ENCODE measurements around the gene ZDHHC12.
"Not testable (repeated sequence)": the region's sequence is repeated elsewhere in the genome, so short reads cannot be mapped to it uniquely, and the experiment has no call there.

The ZDHHC12 gene

GRCh38 chr9:128706045-128706444 is 17.9 kb downstream of the ZDHHC12 start:
- Mint-ChIP-seq H3K4me1 (peaks cover 22% of the 10 kb centered on the region), H3K4me3 (no peak overlapping the region), H3K9me3 (no peaks in the 10 kb centered on the region), H3K36me3 (no peaks in the 10 kb centered on the region), H3K27me3 (no peaks in the 10 kb centered on the region), H3K27ac (no peak overlapping the region)
- no peak for ATAC-seq

- Mint-ChIP-seq H3K27ac (no peak overlapping the region), H3K27me3 (no peaks in the 10 kb centered on the region), H3K36me3 (no peaks in the 10 kb centered on the region), H3K9me3 (no peaks in the 10 kb centered on the region), H3K4me3 (no peak overlapping the region), H3K4me1 (peaks cover 22% of the 10 kb centered on the region)
- no peak for ATAC-seq
Measured at GRCh38 chr9:128705051-128705965, 18.6 kb downstream of the ZDHHC12 start.

- H3K36me3 Mint-ChIP-seq: no peaks in the 10 kb centered on the region
- no peak overlapping the region for H3K27ac Mint-ChIP-seq
- H3K27me3 Mint-ChIP-seq: no peaks in the 10 kb centered on the region
- H3K4me3 Mint-ChIP-seq: no peak overlapping the region
- peaks cover 22% of the 10 kb centered on the region for H3K4me1 Mint-ChIP-seq
- ATAC-seq: no peak
- H3K9me3 Mint-ChIP-seq: no peaks in the 10 kb centered on the region
Measured at GRCh38 chr9:128704356-128704670, 19.6 kb downstream of the ZDHHC12 start.

DNA sequence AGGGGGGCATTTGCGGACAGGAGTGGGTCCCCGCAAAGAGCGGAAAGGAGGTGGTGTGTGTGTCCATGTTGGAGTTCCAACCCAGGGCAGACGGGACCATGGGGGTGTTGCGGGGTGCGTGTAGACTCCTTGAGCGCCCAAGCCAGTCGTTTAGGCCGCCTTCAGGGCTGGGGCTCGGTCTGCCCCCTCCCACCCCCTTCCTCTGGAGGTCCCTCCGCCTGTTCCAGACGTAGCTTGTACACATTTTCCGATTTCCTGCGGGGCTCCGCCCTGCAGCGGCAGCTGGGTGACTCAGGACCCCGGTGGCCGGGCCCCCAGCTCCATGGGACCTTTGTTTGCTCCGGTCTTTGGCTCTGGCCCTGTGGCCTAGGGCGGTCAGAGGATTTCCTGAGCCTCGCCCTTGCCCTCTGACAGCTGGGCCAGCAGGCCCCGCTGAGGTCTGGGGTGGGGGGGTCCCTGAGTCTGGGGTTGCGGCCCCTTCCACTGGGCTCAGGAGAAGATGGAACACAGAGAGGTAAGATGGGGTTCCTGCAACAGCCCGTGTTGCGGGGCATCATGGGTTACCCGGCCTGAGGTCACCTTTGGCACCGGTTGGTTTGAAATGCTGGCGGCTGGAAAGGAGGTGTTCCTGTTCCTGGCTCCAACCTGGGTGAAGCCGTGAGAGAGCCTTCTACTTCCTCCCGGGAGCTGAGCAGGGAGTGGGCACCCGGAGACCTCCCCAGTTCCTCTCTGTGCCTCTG is 20.1 kb downstream of the ZDHHC12 start:
- no peak for ATAC-seq
- H3K4me1 Mint-ChIP-seq: peaks cover 22% of the 10 kb centered on the region
- no peaks in the 10 kb centered on the region for H3K36me3 Mint-ChIP-seq
- H3K4me3 Mint-ChIP-seq: peak overlapping the region; percentile 90
- no peaks in the 10 kb centered on the region for H3K27me3 Mint-ChIP-seq
- peak overlapping the region; percentile 58 for H3K27ac Mint-ChIP-seq
- H3K9me3 Mint-ChIP-seq: no peaks in the 10 kb centered on the region

- Mint-ChIP-seq H3K4me3 (peak overlapping the region; percentile 90), H3K27ac (peak overlapping the region; percentile 58), H3K4me1 (peaks cover 22% of the 10 kb centered on the region), H3K27me3 (no peaks in the 10 kb centered on the region), H3K36me3 (no peaks in the 10 kb centered on the region), H3K9me3 (no peaks in the 10 kb centered on the region)
- peak; percentile 44 for ATAC-seq
Measured at GRCh38 chr9:128702949-128703615, 20.8 kb downstream of the ZDHHC12 start.

GRCh38 chr9:128702445-128702948 is 21.4 kb downstream of the ZDHHC12 start, which contains the start of gene PKN3:
PKN3 (plus strand) TSS chr9:128702503; CDS start chr9:128702916, 413 bp downstream.
- Mint-ChIP-seq H3K36me3 (no peaks in the 10 kb centered on the region), H3K27me3 (no peaks in the 10 kb centered on the region), H3K27ac (peak within 1 kb of the TSS; percentile 58), H3K9me3 (no peaks in the 10 kb centered on the region), H3K4me3 (peak within 1 kb of the TSS; percentile 90), H3K4me1 (peaks cover 22% of the 10 kb centered on the region)
- ATAC-seq: peak; percentile 91

DNA sequence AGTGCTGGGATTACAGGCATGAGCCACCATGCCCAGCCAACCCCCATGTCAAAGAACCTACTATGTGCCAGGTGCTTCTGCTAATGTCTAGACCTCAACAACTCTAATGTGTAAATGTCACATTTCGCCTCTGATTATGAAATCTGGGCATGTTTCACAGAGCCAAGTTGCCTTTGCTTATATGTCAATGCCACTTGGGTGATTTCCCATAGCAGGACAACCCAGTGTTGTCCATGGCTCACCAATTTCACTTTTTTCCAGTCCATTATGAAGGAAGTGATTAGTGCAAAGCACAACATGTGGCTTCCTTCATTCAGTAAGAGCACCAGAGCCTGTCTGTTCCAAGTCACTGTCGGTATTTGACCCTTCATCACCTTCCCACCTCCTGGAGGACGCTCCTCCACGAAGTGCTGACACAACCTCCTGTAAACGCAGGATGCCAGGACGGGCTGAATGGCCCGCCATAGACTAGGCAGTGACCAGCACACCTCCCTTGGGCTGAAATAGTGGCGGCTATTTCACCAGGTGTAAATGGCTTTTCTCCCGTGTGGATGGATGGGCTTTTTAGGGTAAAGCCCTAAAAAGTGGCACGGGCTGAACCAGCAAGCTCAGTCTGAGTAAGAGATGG is 22.6 kb downstream of the ZDHHC12 start:
- Mint-ChIP-seq H3K4me1 (peaks cover 22% of the 10 kb centered on the region), H3K4me3 (peak overlapping the region; percentile 47), H3K36me3 (peaks cover 3% of the 10 kb centered on the region), H3K9me3 (no peaks in the 10 kb centered on the region), H3K27ac (no peak overlapping the region), H3K27me3 (no peaks in the 10 kb centered on the region)
- no peak for ATAC-seq

DNA sequence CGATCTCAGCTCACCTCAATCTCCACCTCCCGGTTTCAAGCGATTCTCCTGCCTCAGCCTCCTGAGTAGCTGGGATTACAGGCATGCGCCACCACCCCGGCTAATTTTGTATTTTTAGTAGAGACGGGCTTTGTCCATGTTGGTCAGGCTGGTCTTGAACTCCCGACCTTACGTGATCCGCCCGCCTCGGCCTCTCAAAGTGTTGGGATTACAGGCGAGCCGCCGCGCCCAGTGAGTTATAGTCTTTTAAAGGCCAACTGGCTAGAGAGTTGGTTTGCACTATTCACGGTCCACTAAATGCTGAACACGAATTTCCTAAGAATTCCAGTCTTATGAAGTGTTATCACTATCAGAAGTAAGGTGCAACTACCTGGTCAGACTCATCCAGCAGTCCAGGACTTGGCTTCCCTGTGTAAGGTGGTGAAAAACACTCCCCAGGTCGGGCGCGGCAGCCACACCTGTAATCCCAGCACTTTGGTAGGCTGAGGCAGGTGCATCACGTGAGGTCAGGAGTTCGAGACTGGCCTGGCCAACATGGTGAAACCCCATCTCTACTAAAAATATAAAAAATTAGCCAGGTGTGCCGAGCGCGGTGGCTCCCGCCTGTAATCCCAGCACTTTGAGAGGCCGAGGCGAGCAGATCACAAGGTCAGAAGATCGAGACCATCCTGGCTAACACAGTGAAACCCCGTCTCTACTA is 24.7 kb downstream of the ZDHHC12 start:
- H3K4me1 Mint-ChIP-seq: peaks cover 29% of the 10 kb centered on the region
- H3K27ac Mint-ChIP-seq: not testable (repeated sequence)

DNA sequence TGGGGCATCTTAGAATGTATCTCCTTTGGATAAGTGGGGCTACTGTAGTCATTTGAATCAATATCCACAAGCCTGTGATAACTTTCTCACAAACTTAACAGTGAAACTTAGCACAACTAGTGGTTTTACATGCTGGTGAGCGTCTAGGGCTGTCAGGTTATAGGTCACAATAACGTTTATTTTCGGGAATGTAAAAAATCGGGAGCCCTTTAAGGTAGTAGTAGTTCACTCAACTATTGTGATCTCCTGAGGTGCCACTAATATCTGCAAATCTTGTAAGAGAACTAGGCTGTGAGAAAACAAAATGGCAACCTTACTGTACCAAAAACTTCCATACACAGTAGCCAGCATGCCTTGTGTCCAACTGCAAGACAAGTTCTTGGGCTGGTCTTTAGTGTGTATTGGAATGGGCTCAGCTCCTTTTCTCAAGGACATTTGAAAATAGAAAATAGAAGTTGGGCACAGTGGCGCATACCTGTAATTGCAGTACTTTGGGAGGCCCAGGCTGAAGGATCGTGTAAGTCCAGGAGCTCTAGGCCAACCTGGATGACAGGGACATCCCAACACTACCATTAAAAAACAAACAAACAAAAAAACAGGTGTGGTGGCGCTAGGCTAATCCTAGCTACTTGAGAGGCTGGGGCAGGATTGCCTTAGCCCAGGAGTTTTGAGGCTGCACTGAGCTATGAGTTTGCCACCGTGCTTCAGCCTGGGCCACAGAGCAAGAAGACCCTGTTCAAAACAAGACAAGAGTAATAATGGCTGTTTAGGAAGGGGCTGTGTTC is 26.8 kb downstream of the ZDHHC12 start:
- H3K27me3 Mint-ChIP-seq: no peaks in the 10 kb centered on the region
- H3K4me1 Mint-ChIP-seq: peaks cover 30% of the 10 kb centered on the region
- peaks cover 33% of the 10 kb centered on the region for H3K36me3 Mint-ChIP-seq
- no peak overlapping the region for H3K27ac Mint-ChIP-seq
- H3K9me3 Mint-ChIP-seq: no peaks in the 10 kb centered on the region
- ATAC-seq: no peak
- no peak overlapping the region for H3K4me3 Mint-ChIP-seq

More for the DNA sequence above, 24.7 kb downstream of the ZDHHC12 start:
- H3K36me3 Mint-ChIP-seq: peaks cover 16% of the 10 kb centered on the region
- not testable (repeated sequence) for ATAC-seq, H3K27me3 Mint-ChIP-seq, H3K9me3 Mint-ChIP-seq, H3K4me3 Mint-ChIP-seq

DNA sequence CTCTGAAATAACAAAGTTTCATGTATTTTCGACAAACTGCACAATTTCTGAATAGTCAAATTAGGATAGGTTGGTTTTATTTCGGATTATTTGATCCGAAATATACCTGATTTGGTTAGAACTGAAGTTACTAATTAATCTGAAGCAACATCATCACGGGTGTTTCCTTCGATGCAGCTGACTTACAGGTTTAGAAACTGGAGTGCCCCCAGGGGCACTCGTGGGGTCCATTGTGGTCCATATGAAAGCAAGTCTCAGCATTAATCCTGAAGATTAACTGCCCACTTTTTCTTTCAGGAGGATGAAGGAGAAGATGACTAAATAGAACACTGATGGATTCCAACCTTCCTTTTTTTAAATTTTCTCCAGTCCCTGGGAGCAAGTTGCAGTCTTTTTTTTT is 29.6 kb downstream of the ZDHHC12 start:
- H3K27ac Mint-ChIP-seq: peak overlapping the region; percentile 77

DNA sequence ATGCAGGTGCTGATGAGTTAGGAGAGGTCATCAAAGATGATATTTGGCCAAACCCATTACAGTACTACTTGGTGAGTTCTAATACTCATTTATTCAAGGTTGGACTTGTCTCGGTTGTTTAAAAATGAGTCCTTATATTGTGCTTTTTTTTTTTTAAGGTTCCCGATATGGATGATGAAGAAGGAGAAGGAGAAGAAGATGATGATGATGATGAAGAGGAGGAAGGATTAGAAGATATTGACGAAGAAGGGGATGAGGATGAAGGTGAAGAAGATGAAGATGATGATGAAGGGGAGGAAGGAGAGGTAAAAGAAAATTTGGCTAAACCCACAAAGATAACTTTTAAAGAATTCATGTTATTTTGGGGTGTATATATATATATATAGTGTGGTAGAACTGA is 30.2 kb downstream of the ZDHHC12 start:
- not testable (repeated sequence) for H3K27me3 Mint-ChIP-seq, H3K9me3 Mint-ChIP-seq, ATAC-seq
- Mint-ChIP-seq H3K36me3 (peaks cover 50% of the 10 kb centered on the region), H3K27ac (peak overlapping the region; percentile 77), H3K4me1 (peaks cover 34% of the 10 kb centered on the region), H3K4me3 (peak overlapping the region; percentile 34)

More for the DNA sequence above, 29.6 kb downstream of the ZDHHC12 start:
- Mint-ChIP-seq H3K27me3 (no peaks in the 10 kb centered on the region), H3K4me1 (peaks cover 34% of the 10 kb centered on the region), H3K36me3 (peaks cover 50% of the 10 kb centered on the region), H3K9me3 (no peaks in the 10 kb centered on the region), H3K4me3 (peak overlapping the region; percentile 34)
- ATAC-seq: peak; percentile 43

GRCh38 chr9:128690684-128691034 is 33.3 kb downstream of the ZDHHC12 start:
- Mint-ChIP-seq H3K4me3 (peak overlapping the region; percentile 95), H3K27ac (peak overlapping the region; percentile 88), H3K9me3 (no peaks in the 10 kb centered on the region), H3K36me3 (peaks cover 46% of the 10 kb centered on the region), H3K27me3 (no peaks in the 10 kb centered on the region), H3K4me1 (peaks cover 55% of the 10 kb centered on the region)
- ATAC-seq: no peak

- Mint-ChIP-seq H3K36me3 (peaks cover 46% of the 10 kb centered on the region), H3K4me1 (peaks cover 61% of the 10 kb centered on the region), H3K27me3 (no peaks in the 10 kb centered on the region), H3K27ac (peak overlapping the region; percentile 88), H3K9me3 (no peaks in the 10 kb centered on the region), H3K4me3 (peak overlapping the region; percentile 95)
- ATAC-seq: peak; percentile 9
Measured at GRCh38 chr9:128689820-128690683, 33.9 kb downstream of the ZDHHC12 start.
